Muscle layer of colon (tissue), 2 donors: Measurements from ENCODE around the gene GPR18.

Experiments
- H3K27ac ChIP-seq: one replicate; pipeline ENCODE4 v1.7.0; 2013; ENCODE audit warnings: low read depth, mild to moderate bottlenecking, low read length, moderate library complexity
- H3K27me3 ChIP-seq, 2 donors: one replicate each; pipeline ENCODE4 v1.7.0; 2013; ENCODE audit warnings: low read length in 2 of 2, mild to moderate bottlenecking in 2 of 2; ENCODE audit not compliant: insufficient read depth in 2 of 2, control insufficient read depth in 1 of 2
- H3K36me3 ChIP-seq: one replicate; pipeline ENCODE4 v1.7.0; 2013; ENCODE audit warnings: mild to moderate bottlenecking, low read length; ENCODE audit not compliant: insufficient read depth
- H3K4me1 ChIP-seq: one replicate; pipeline ENCODE4 v1.7.0; 2013; ENCODE audit warnings: mild to moderate bottlenecking, low read length; ENCODE audit not compliant: insufficient read depth
- H3K4me3 ChIP-seq, 2 donors: one replicate each; pipeline ENCODE4 v1.7.0; 2013; ENCODE audit warnings: low read length in 2 of 2, low read depth in 1 of 2, mild to moderate bottlenecking in 1 of 2, moderate library complexity in 1 of 2
- H3K9ac ChIP-seq: one replicate; pipeline ENCODE4 v1.7.0; 2013; ENCODE audit warnings: low read length
- H3K9me3 ChIP-seq: one replicate; pipeline ENCODE4 v1.7.0; 2013; ENCODE audit warnings: mild to moderate bottlenecking, low read length
- donor health status: abdominal sarcoma.
- donor health status: Adenocarcinoma of cecum.

The GPR18 gene, protein sequence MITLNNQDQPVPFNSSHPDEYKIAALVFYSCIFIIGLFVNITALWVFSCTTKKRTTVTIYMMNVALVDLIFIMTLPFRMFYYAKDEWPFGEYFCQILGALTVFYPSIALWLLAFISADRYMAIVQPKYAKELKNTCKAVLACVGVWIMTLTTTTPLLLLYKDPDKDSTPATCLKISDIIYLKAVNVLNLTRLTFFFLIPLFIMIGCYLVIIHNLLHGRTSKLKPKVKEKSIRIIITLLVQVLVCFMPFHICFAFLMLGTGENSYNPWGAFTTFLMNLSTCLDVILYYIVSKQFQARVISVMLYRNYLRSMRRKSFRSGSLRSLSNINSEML

DNA sequence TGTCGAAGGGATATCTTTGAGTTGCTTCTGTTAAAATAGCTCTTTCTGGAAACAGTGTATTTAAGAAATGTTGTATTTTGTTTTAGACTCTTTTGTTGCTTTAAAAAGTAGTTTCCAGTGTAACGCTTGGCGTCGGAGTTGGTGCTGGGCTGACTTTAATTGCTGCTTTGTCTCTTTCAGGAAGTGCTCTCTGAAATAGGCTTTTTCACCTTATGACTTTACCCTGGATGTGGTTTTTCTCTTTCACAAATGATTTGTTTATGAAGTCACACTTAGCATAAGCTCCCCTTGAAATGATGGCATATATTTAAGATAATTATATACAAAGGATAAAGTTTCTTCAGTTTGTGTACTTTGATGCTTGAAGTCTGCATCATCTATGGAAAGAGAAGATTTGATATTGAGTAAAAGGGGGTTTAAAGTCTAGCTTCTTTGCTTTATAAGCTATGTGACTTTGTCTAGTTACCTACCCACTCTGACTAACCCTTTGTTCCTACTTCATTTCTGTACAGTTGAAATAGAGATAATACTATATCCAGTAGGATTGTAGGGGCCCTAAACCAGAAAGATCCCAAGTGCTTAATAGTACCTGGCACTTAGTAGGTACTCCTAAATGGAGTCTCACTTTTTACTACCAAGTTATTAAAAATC is at the start of gene GPR18:
TSS of gene GPR18 (minus strand) at position 170 of the 651 bp plus-strand sequence. CDS start 2,507 bp downstream, outside the sequence.
- Histone ChIP-seq H3K27me3 (no peaks in the 10 kb centered on the region), H3K4me3 (no peak within 1 kb of the TSS), H3K27ac (no peak within 1 kb of the TSS), H3K4me1 (peaks cover 7% of the 10 kb centered on the region), H3K9ac (no peak within 1 kb of the TSS), H3K9me3 (no peaks in the 10 kb centered on the region), H3K36me3 (no peaks in the 10 kb centered on the region)

- Histone ChIP-seq H3K36me3 (no peaks in the 10 kb centered on the region), H3K4me1 (peaks cover 44% of the 10 kb centered on the region), H3K9me3 (no peaks in the 10 kb centered on the region), H3K9ac (peak overlapping the region; percentile 31), H3K4me3 (peak overlapping the region in 1 of 2 donors; percentile 61), H3K27me3 (no peaks in the 10 kb centered on the region), H3K27ac (peak overlapping the region; percentile 41)
These were observed 49.6 kb upstream of the GPR18 start for GRCh38 chr13:99307648-99308339.

GRCh38 chr13:99307247-99307646 is 49.1 kb upstream of the GPR18 start, which contains the start of gene GPR183:
TSS of gene GPR183 (minus strand) at chr13:99307399. CDS start at chr13:99296145, 11,254 bp downstream.
- Histone ChIP-seq H3K36me3 (no peaks in the 10 kb centered on the region), H3K27ac (peak within 1 kb of the TSS; percentile 64), H3K27me3 (no peaks in the 10 kb centered on the region), H3K9me3 (no peaks in the 10 kb centered on the region), H3K4me3 (peak within 1 kb of the TSS; percentile 22 to 61), H3K9ac (peak within 1 kb of the TSS; percentile 40), H3K4me1 (peaks cover 47% of the 10 kb centered on the region)

- Histone ChIP-seq H3K27ac (peak overlapping the region; percentile 64), H3K4me3 (peak overlapping the region in 1 of 2 donors; percentile 61), H3K9ac (peak overlapping the region; percentile 40), H3K9me3 (no peaks in the 10 kb centered on the region), H3K4me1 (peaks cover 34% of the 10 kb centered on the region), H3K27me3 (no peaks in the 10 kb centered on the region), H3K36me3 (no peaks in the 10 kb centered on the region)
These were observed 47.4 kb upstream of the GPR18 start for GRCh38 chr13:99305566-99305965.

GRCh38 chr13:99305158-99305557 is 47.0 kb upstream of the GPR18 start:
- H3K27ac ChIP-seq = peak overlapping the region; percentile 53
- no peaks in the 10 kb centered on the region for H3K36me3 ChIP-seq
- H3K9me3 ChIP-seq = no peaks in the 10 kb centered on the region
- H3K9ac ChIP-seq = no peak overlapping the region
- H3K27me3 ChIP-seq = no peaks in the 10 kb centered on the region
- H3K4me3 ChIP-seq = no peak overlapping the region
- H3K4me1 ChIP-seq = peaks cover 30% of the 10 kb centered on the region

DNA sequence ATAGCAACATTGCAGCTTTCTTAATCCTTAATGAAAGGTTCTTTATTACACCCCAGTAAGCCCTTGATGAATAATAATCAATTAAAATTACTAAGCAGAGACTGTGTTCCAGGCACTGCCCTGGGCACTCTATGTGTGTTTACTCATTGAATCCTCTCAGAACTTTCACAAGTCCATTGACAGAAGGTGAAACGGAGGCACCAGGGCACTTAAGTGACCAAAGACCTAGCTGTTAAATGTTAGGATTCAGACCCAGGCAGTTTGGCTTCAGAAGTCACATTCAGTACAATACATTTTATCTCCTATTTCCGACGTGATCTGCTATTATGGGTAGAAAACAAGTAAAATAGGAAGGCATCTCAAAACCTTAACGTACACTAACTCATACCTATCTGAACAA is 46.4 kb upstream of the GPR18 start:
- H3K9ac ChIP-seq = no peak overlapping the region
- H3K9me3 ChIP-seq = no peaks in the 10 kb centered on the region
- no peaks in the 10 kb centered on the region for H3K36me3 ChIP-seq
- no peak overlapping the region for H3K4me3 ChIP-seq
- no peaks in the 10 kb centered on the region for H3K27me3 ChIP-seq
- peaks cover 32% of the 10 kb centered on the region for H3K4me1 ChIP-seq
- H3K27ac ChIP-seq = peak overlapping the region; percentile 53

DNA sequence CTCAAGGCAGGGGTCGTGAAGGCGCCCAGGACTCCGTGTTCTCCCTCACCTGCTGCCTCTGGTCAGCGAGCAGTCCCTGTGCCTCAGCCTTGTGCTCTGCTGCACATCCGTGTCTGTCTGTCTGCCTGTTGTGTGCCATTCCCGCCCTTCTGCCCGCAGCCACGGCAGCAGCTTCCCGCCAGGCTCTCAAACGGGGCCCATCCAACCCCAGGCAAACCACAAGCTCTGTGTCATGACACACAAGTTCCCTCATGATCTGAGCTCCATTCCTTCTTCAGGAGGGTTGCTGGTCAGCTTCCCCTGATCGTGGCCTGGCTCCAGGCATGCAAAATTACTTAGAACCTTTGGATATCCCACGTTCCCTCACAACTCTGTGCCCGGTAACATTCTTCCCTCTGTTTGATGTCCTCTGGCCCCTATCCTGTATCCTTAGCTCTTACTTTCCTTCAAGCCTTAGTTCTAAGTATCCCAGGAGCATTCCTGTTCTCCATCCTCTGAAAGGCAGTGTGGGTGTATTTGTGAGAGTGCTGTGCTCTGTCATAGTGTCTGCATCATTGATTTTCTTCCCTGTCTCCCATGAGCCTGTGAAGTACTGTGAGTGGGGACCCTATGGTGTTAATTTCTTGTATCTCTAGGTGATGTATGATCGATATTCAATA is 45.8 kb upstream of the GPR18 start:
- Histone ChIP-seq H3K27ac (peak overlapping the region; percentile 37), H3K4me3 (peak overlapping the region in 1 of 2 donors; percentile 1), H3K27me3 (no peaks in the 10 kb centered on the region), H3K36me3 (no peaks in the 10 kb centered on the region), H3K4me1 (peaks cover 33% of the 10 kb centered on the region), H3K9ac (no peak overlapping the region), H3K9me3 (no peaks in the 10 kb centered on the region)

DNA sequence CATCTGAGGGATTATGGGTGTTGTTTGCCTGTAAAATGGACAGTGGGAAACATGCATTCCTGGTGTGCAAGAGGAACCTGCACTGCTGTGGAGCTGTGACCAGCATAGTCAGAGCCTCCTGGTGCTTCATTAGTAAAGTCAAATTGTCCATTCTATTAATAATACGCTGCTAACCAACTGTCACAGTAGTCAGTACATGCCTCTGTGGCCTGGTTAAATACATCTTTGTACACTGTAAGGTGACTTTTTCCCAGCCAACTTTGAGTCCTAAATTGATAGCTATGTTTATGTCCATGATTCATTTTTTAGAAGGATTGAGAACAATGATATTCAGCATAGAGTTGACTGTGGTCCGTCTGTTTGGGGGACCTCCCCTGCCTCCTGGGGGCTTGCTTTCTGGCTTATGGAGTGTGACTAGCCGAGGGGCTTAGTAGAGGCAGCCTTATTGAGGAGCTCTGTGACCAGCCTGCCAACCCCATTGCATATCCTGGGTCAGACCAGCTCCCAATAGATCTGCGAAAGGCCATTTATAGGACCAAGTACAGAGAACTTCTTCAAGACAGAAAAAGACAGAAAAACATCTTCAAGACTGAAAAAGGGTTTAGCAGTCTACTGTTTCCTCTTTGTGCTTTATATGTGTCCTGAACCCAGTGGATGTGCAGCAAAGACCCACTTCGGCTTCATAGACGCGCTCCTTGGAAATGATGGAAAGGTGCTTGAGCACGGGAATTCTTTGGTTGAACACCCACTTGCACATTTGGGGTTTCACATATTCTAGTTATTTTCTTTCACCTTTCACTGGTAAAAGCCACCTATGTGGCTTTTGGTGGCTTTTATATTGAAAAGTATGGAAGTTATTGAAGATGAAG is 44.7 kb upstream of the GPR18 start:
- H3K27ac ChIP-seq = no peak overlapping the region
- H3K4me1 ChIP-seq = peaks cover 26% of the 10 kb centered on the region
- no peaks in the 10 kb centered on the region for H3K36me3 ChIP-seq
- no peaks in the 10 kb centered on the region for H3K27me3 ChIP-seq
- H3K9ac ChIP-seq = no peak overlapping the region
- no peak overlapping the region for H3K4me3 ChIP-seq
- no peaks in the 10 kb centered on the region for H3K9me3 ChIP-seq

DNA sequence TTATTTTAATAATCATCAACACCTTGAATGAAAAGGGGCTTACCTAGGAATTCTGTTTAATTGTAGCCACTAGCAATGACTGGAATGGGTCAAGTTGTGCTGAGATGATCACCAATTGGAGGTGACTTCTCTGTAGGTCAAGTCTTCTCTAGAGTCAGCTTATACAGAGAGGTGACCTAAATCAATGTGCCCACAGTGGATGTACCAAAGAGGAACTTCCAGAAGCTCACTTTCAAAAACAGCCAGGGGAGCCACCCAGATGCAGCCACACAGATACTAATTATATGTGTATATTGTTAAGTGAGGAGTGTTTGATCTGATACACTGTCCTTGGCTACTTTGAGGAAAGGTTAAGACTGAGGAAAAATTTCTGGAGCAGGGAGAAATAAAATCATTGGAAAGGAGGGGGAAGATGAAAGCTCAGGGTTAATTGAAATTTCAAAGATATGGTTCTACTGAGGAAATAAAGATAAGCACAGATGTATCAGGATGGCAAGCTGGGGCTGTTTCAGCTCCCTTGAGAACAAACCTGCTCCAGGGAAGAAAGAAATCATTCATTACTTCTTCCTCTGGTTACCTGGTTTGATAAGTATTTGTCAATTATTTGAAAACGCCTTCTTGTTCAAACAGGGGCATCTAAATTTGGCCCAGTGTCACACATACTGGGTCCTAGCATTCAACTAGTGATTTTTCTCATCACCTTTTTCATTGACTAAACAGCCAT is 43.9 kb upstream of the GPR18 start:
- H3K36me3 ChIP-seq = no peaks in the 10 kb centered on the region
- peaks cover 22% of the 10 kb centered on the region for H3K4me1 ChIP-seq
- H3K9ac ChIP-seq = no peak overlapping the region
- peak overlapping the region; percentile 20 for H3K27ac ChIP-seq
- no peak overlapping the region for H3K4me3 ChIP-seq
- no peaks in the 10 kb centered on the region for H3K9me3 ChIP-seq
- no peaks in the 10 kb centered on the region for H3K27me3 ChIP-seq
